ENCODE data around the gene GNB4. TPM values are rescaled to one million over a fixed set of nuclear protein-coding genes. Genes with fewer than 3 reads are reported as not detected.
A peak's percentile ranks its signal among the peaks of the same experiment; 100 is the strongest.

The GNB4 gene
- total and polyA plus RNA-seq, 10 of the 15 experiments (the other 5 are each of a cell fraction or from before 2014, with no cell fraction given), result 0.14 to 3.4 (median 1.8) TPM

DNA sequence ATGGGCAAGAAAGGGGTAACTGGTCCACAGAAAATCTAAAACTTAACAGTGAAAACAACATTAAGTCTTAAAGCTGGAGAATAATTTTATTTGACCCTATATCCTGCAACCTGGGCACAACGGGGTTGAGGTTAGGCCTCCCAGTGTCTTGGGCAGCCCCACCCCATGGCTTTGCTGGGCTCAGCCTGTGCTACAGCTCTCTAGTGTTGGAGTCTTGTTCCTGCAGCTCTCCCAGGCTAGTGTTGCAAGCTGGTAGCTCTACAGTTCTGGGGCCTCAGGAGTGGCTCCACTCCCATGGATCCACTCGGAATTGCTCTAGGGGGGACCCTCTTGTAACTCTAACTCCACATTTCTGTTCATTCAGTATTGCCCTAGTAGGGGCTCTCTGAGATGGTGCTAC, 24.9 kb upstream of the GNB4 start:
- H4K20me1 ChIP-seq (ENCODE audit: control insufficient read depth, insufficient read depth), result no peaks in the 10 kb centered on the region
- DNase-seq (ENCODE audit: low read depth, low spot score) (no peak), FAIRE-seq (no peak), ATAC-seq (peak; percentile 27; the same call in 1 of the 3 replicates)
- H3K9me3 ChIP-seq (replicated peaks; ENCODE audit: control insufficient read depth, insufficient read depth, low read length), result no peaks in the 10 kb centered on the region
- in situ Hi-C loops (cut with MboI) (no loop called here), intact Hi-C loops (cut with micrococcal nuclease; ENCODE audit: unreplicated experiment) (no loop called here)
- H3K4me1 ChIP-seq (ENCODE audit: control insufficient read depth, insufficient read depth, low read length), result no peaks in the 10 kb centered on the region
- CTCF ChIA-PET, result no interaction called here
- H3K79me2 ChIP-seq (ENCODE audit: control insufficient read depth, insufficient read depth, low read length), result no peaks in the 10 kb centered on the region
- no peak overlapping the region for H3K9ac ChIP-seq (ENCODE audit: control insufficient read depth, insufficient read depth, low read length)
- no peak overlapping the region for H3K27ac ChIP-seq (ENCODE audit: control insufficient read depth, insufficient read depth)
- RAD21 ChIA-PET (ENCODE audit: unreplicated experiment), result no interaction called here
- no TSS peak for BruUV-seq (replicated peaks)
- no peaks in the 10 kb centered on the region for H3K36me3 ChIP-seq (ENCODE audit: control insufficient read depth in 2 of 2, insufficient read depth in 2 of 2, low read length in 1 of 2)
- H3K27me3 ChIP-seq (replicated peaks in 1 of 2; ENCODE audit: control insufficient read depth in 2 of 2, insufficient read depth in 2 of 2, low read length in 1 of 2), result no peaks in the 10 kb centered on the region
- no peak for TF ChIP-seq SIN3A (IDR thresholded peaks at IDR 0.05; ENCODE audit: low read depth, low read length)
- no peak for TF ChIP-seq POU2F2 (IDR thresholded peaks at IDR 0.05; ENCODE audit: borderline replicate concordance, low read depth, low read length)
- TF ChIP-seq, protein P1, sequence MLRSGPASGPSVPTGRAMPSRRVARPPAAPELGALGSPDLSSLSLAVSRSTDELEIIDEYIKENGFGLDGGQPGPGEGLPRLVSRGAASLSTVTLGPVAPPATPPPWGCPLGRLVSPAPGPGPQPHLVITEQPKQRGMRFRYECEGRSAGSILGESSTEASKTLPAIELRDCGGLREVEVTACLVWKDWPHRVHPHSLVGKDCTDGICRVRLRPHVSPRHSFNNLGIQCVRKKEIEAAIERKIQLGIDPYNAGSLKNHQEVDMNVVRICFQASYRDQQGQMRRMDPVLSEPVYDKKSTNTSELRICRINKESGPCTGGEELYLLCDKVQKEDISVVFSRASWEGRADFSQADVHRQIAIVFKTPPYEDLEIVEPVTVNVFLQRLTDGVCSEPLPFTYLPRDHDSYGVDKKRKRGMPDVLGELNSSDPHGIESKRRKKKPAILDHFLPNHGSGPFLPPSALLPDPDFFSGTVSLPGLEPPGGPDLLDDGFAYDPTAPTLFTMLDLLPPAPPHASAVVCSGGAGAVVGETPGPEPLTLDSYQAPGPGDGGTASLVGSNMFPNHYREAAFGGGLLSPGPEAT (IDR thresholded peaks at IDR 0.05; ENCODE audit: low read depth), result no peak
- TF ChIP-seq TARDBP (IDR thresholded peaks at IDR 0.05; ENCODE audit: borderline replicate concordance), result no peak
- no peak for TF ChIP-seq CHD2 (IDR thresholded peaks at IDR 0.05; ENCODE audit: borderline replicate concordance, low read depth, low read length)
- TF ChIP-seq TAF1 (IDR thresholded peaks at IDR 0.05; ENCODE audit: borderline replicate concordance, low read depth, low read length), result no peak
- TF ChIP-seq, protein P2, sequence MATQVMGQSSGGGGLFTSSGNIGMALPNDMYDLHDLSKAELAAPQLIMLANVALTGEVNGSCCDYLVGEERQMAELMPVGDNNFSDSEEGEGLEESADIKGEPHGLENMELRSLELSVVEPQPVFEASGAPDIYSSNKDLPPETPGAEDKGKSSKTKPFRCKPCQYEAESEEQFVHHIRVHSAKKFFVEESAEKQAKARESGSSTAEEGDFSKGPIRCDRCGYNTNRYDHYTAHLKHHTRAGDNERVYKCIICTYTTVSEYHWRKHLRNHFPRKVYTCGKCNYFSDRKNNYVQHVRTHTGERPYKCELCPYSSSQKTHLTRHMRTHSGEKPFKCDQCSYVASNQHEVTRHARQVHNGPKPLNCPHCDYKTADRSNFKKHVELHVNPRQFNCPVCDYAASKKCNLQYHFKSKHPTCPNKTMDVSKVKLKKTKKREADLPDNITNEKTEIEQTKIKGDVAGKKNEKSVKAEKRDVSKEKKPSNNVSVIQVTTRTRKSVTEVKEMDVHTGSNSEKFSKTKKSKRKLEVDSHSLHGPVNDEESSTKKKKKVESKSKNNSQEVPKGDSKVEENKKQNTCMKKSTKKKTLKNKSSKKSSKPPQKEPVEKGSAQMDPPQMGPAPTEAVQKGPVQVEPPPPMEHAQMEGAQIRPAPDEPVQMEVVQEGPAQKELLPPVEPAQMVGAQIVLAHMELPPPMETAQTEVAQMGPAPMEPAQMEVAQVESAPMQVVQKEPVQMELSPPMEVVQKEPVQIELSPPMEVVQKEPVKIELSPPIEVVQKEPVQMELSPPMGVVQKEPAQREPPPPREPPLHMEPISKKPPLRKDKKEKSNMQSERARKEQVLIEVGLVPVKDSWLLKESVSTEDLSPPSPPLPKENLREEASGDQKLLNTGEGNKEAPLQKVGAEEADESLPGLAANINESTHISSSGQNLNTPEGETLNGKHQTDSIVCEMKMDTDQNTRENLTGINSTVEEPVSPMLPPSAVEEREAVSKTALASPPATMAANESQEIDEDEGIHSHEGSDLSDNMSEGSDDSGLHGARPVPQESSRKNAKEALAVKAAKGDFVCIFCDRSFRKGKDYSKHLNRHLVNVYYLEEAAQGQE (IDR thresholded peaks at IDR 0.05; ENCODE audit: low read depth, low read length), result no peak
- TF ChIP-seq, protein P3, sequence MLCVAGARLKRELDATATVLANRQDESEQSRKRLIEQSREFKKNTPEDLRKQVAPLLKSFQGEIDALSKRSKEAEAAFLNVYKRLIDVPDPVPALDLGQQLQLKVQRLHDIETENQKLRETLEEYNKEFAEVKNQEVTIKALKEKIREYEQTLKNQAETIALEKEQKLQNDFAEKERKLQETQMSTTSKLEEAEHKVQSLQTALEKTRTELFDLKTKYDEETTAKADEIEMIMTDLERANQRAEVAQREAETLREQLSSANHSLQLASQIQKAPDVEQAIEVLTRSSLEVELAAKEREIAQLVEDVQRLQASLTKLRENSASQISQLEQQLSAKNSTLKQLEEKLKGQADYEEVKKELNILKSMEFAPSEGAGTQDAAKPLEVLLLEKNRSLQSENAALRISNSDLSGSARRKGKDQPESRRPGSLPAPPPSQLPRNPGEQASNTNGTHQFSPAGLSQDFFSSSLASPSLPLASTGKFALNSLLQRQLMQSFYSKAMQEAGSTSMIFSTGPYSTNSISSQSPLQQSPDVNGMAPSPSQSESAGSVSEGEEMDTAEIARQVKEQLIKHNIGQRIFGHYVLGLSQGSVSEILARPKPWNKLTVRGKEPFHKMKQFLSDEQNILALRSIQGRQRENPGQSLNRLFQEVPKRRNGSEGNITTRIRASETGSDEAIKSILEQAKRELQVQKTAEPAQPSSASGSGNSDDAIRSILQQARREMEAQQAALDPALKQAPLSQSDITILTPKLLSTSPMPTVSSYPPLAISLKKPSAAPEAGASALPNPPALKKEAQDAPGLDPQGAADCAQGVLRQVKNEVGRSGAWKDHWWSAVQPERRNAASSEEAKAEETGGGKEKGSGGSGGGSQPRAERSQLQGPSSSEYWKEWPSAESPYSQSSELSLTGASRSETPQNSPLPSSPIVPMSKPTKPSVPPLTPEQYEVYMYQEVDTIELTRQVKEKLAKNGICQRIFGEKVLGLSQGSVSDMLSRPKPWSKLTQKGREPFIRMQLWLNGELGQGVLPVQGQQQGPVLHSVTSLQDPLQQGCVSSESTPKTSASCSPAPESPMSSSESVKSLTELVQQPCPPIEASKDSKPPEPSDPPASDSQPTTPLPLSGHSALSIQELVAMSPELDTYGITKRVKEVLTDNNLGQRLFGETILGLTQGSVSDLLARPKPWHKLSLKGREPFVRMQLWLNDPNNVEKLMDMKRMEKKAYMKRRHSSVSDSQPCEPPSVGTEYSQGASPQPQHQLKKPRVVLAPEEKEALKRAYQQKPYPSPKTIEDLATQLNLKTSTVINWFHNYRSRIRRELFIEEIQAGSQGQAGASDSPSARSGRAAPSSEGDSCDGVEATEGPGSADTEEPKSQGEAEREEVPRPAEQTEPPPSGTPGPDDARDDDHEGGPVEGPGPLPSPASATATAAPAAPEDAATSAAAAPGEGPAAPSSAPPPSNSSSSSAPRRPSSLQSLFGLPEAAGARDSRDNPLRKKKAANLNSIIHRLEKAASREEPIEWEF (IDR thresholded peaks at IDR 0.05; ENCODE audit: insufficient replicate concordance, low read depth, low read length), result no peak
- SMC1A ChIA-PET (ENCODE audit: uncharacterized antibody, unreplicated experiment), result no interaction called here
- no peak overlapping the region for H2AFZ ChIP-seq (ENCODE audit: control insufficient read depth, low read depth, low read length)
- no peak overlapping the region for H3K4me2 ChIP-seq (ENCODE audit: control insufficient read depth, insufficient read depth)
- no peak overlapping the region for H3K4me3 ChIP-seq
- POLR2A ChIA-PET, result no interaction called here
- 49% methylated on average over 2 of the region's 2 CpGs for WGBS (ENCODE audit: insufficient coverage, insufficient replicate concordance, low lambda C conversion rate, missing lambda C conversion rate)

Measured in GM12878 (cell line).